Gastrocnemius medialis (tissue), 4 donors: ENCODE results near the gene ITCH.

Source experiments
- CTCF ChIP-seq, 5 experiments: fragments of 450-650 bp in 3 of 5; fragments of 200-600 bp in 2 of 5; sonication (generic) in 2 of 5; IDR thresholded peaks in 4 of 5; conservative IDR thresholded peaks in 1 of 5; 1 replicate in 4 of 5; 2 replicates in 1 of 5; pipeline ENCODE4 v1.5.1; 2016 to 2019; ENCODE audit warnings: antibody characterized with exemption in 5 of 5, mild to moderate bottlenecking in 3 of 5, moderate library complexity in 3 of 5
- POLR2A ChIP-seq, 2 donors: fragments of 450-650 bp; IDR thresholded peaks; one replicate each; pipeline ENCODE4 v1.6.1; 2017; ENCODE audit warnings: antibody characterized with exemption in 2 of 2, mild to moderate bottlenecking in 2 of 2, moderate library complexity in 2 of 2

- TF ChIP-seq CTCF (IDR thresholded peaks at IDR 0.05 in 4 of 5, conservative IDR thresholded peaks at IDR 0.05 in 1 of 5) (no peak), POLR2A (IDR thresholded peaks at IDR 0.05) (no peak)
Measured at GRCh38 chr20:34320861-34321260, 42.2 kb upstream of the ITCH start.
